CD4-positive, alpha-beta memory T cell (primary cell): ENCODE results near the gene IQGAP3. TPM values are rescaled to one million over a fixed set of nuclear protein-coding genes. Genes with fewer than 3 reads are reported as not detected.

ENCODE experiments used
- CTCF ChIA-PET: fragments of 350-600 bp; sonication (Branson Sonifier 250); formaldehyde crosslinking; loops from one replicate; lab custom pipeline; 2021; ENCODE audit warnings: inconsistent platforms; ENCODE audit not compliant: partially characterized antibody; lab: Charles Lee
- POLR2A ChIA-PET: fragments of 350-600 bp; sonication (Branson Sonifier 250); formaldehyde crosslinking; loops from one replicate; lab custom pipeline; 2021; ENCODE audit not compliant: partially characterized antibody; lab: Charles Lee
- DNase-seq, 5 donors: peaks; one replicate each; pipeline versions ENCODE4 v3.0.0 to v3.0.0-alpha.2; 2020 to 2022; ENCODE audit warnings: mixed read lengths in 1 of 5
- H3K27ac ChIP-seq: one replicate; pipeline ENCODE4 v1.7.0; 2013; ENCODE audit warnings: low read depth, low read length
- H3K27me3 ChIP-seq: 2 replicates; pipeline ENCODE4 v1.7.0; 2013; ENCODE audit warnings: mild to moderate bottlenecking, low read length, moderate library complexity; ENCODE audit not compliant: insufficient read depth
- H3K36me3 ChIP-seq: 2 replicates; pipeline ENCODE4 v1.7.0; 2013; ENCODE audit warnings: mild to moderate bottlenecking, low read length, moderate library complexity; ENCODE audit not compliant: insufficient read depth
- H3K4me1 ChIP-seq: 2 replicates; pipeline ENCODE4 v1.7.0; 2013; ENCODE audit warnings: mild to moderate bottlenecking, low read length, moderate library complexity; ENCODE audit not compliant: insufficient read depth
- H3K4me3 ChIP-seq, 2 donors: one replicate each; pipeline ENCODE4 v1.7.0; 2013; ENCODE audit warnings: low read length in 2 of 2, mild to moderate bottlenecking in 1 of 2
- H3K9me3 ChIP-seq, 2 donors: one replicate each; pipeline ENCODE4 v1.7.0; 2013; ENCODE audit warnings: low read length in 2 of 2, control low read depth in 1 of 2; ENCODE audit not compliant: control insufficient read depth in 1 of 2
- H3K27ac Mint-ChIP-seq, 7 donors: one replicate each; pipeline ENCODE4 v1.8.0; 2020 to 2021; ENCODE audit warnings: mixed read lengths in 7 of 7, mild to moderate bottlenecking in 6 of 7, inconsistent platforms in 3 of 7, moderate library complexity in 3 of 7
- H3K27me3 Mint-ChIP-seq, 2 donors: one replicate each; pipeline ENCODE4 v1.8.0; 2020 to 2021; ENCODE audit warnings: mixed read lengths in 2 of 2
- H3K36me3 Mint-ChIP-seq, 2 donors: one replicate each; pipeline ENCODE4 v1.8.0; 2020 to 2021; ENCODE audit warnings: mixed read lengths in 2 of 2, inconsistent platforms in 1 of 2, mild to moderate bottlenecking in 1 of 2
- H3K4me1 Mint-ChIP-seq, 4 donors: one replicate each; pipeline ENCODE4 v1.8.0; 2020 to 2021; ENCODE audit warnings: mixed read lengths in 4 of 4, mild to moderate bottlenecking in 1 of 4
- H3K4me3 Mint-ChIP-seq, 8 donors: one replicate each; pipeline ENCODE4 v1.8.0; 2020 to 2021; ENCODE audit warnings: mixed read lengths in 8 of 8, mild to moderate bottlenecking in 7 of 8, moderate library complexity in 6 of 8, inconsistent platforms in 3 of 8
- H3K9me3 Mint-ChIP-seq, 8 donors: one replicate each; pipeline ENCODE4 v1.8.0; 2020 to 2021; ENCODE audit warnings: mixed read lengths in 8 of 8, mild to moderate bottlenecking in 5 of 8, inconsistent platforms in 3 of 8, moderate library complexity in 1 of 8
- intact Hi-C: fragments of 100-400 bp; cut with micrococcal nuclease; formaldehyde crosslinking; loops from one replicate; pipeline ENCODE4 v1.15.1; 2023
- polyA plus RNA-seq, 2 donors: library from polyadenylated mRNA; unstranded; fragments of 300-500 nt; fragmentation: Illumina TruSeq; gene quantifications; one replicate each; pipeline ENCODE4 v1.2.3, GENCODE V29; 2021
- total RNA-seq, 2 experiments: library from RNA; stranded (reverse); gene quantifications; one replicate each; pipeline ENCODE4 v1.2.3, GENCODE V29; 2021

The IQGAP3 gene
- total and polyA plus RNA-seq, 4 experiments from 2014 or later = not detected

- no peaks in the 10 kb centered on the region for H3K27me3 Mint-ChIP-seq
- POLR2A ChIA-PET = interaction anchor here (1.6 to 4.8 kb wide), 3 partner anchors 19 to 23 kb away, joined by 3 to 15 read pairs (median 13); partner anchors contain the start of gene MEF2D
- no peak overlapping the region for H3K4me3 Mint-ChIP-seq
- CTCF ChIA-PET = interaction anchor here (1.1 to 2.3 kb wide), 6 partner anchors 23 to 138 kb away, joined by 3 to 8 read pairs (median 4); partner anchors contain the start of gene MEF2D
- Histone ChIP-seq H3K4me3 (no peak overlapping the region), H3K9me3 (no peaks in the 10 kb centered on the region), H3K27me3 (no peaks in the 10 kb centered on the region), H3K36me3 (no peaks in the 10 kb centered on the region), H3K27ac (no peak overlapping the region), H3K4me1 (peaks cover 29% of the 10 kb centered on the region)
- intact Hi-C loops = no loop called here
- no peaks in the 10 kb centered on the region for H3K9me3 Mint-ChIP-seq
- H3K36me3 Mint-ChIP-seq = no peaks in the 10 kb centered on the region
- no peak for DNase-seq
- no peak overlapping the region for H3K27ac Mint-ChIP-seq
- H3K4me1 Mint-ChIP-seq = peaks cover 14 to 33% (median 26%) of the 10 kb centered on the region in 4 donors
These were observed 48.4 kb downstream of the IQGAP3 start for GRCh38 chr1:156523801-156524480.

- H3K9me3 ChIP-seq = no peaks in the 10 kb centered on the region
- H3K9me3 Mint-ChIP-seq = no peaks in the 10 kb centered on the region
- H3K4me3 ChIP-seq = no peak overlapping the region
- intact Hi-C loops = no loop called here
- DNase-seq = no peak
- no peak overlapping the region for H3K27ac Mint-ChIP-seq
- no peaks in the 10 kb centered on the region for H3K36me3 ChIP-seq
- no peaks in the 10 kb centered on the region for H3K27me3 ChIP-seq
- ChIA-PET CTCF (no interaction called here), POLR2A (interaction anchor here (4.8 kb wide), 1 partner anchor 17 kb away, joined by 15 read pairs; no protein-coding TSS in a partner anchor)
- no peaks in the 10 kb centered on the region for H3K36me3 Mint-ChIP-seq
- H3K27me3 Mint-ChIP-seq = no peaks in the 10 kb centered on the region
- no peak overlapping the region for H3K4me3 Mint-ChIP-seq
- H3K4me1 ChIP-seq = peaks cover 21% of the 10 kb centered on the region
- H3K4me1 Mint-ChIP-seq = peaks cover 7 to 24% (median 19%) of the 10 kb centered on the region in 4 donors
- H3K27ac ChIP-seq = no peak overlapping the region
These were observed 49.9 kb downstream of the IQGAP3 start for GRCh38 chr1:156522443-156522970.

GRCh38 chr1:156517748-156518147 lies 54.6 kb downstream of the IQGAP3 start:
- H3K27ac ChIP-seq = no peak overlapping the region
- no peaks in the 10 kb centered on the region for H3K4me1 Mint-ChIP-seq
- H3K27me3 Mint-ChIP-seq = no peaks in the 10 kb centered on the region
- H3K36me3 ChIP-seq = no peaks in the 10 kb centered on the region
- H3K27me3 ChIP-seq = no peaks in the 10 kb centered on the region
- no peaks in the 10 kb centered on the region for H3K36me3 Mint-ChIP-seq
- DNase-seq = no peak
- no peak overlapping the region for H3K4me3 Mint-ChIP-seq
- H3K27ac Mint-ChIP-seq = peak overlapping the region in 1 of 7 donors; percentile 48
- no peak overlapping the region for H3K4me3 ChIP-seq
- ChIA-PET POLR2A (no interaction called here), CTCF (interaction anchor here (0.9 kb wide), 1 partner anchor 8 kb away, joined by 3 read pairs; no protein-coding TSS in a partner anchor)
- no peaks in the 10 kb centered on the region for H3K9me3 ChIP-seq
- no peaks in the 10 kb centered on the region for H3K4me1 ChIP-seq
- intact Hi-C loops = no loop called here
- no peaks in the 10 kb centered on the region for H3K9me3 Mint-ChIP-seq

GRCh38 chr1:156516821-156517220 lies 55.5 kb downstream of the IQGAP3 start:
- H3K27ac Mint-ChIP-seq = no peak overlapping the region
- peaks cover 0 to 4% (median 0%) of the 10 kb centered on the region in 4 donors for H3K4me1 Mint-ChIP-seq
- no peaks in the 10 kb centered on the region for H3K27me3 ChIP-seq
- no peak overlapping the region for H3K4me3 Mint-ChIP-seq
- no peaks in the 10 kb centered on the region for H3K36me3 Mint-ChIP-seq
- no peak overlapping the region for H3K27ac ChIP-seq
- no peak overlapping the region for H3K4me3 ChIP-seq
- no peaks in the 10 kb centered on the region for H3K36me3 ChIP-seq
- no peak for DNase-seq
- no peaks in the 10 kb centered on the region for H3K4me1 ChIP-seq
- CTCF ChIA-PET = interaction anchor here (0.8 to 0.9 kb wide), 2 partner anchors 8 to 9 kb away, joined by 3 to 4 read pairs; no protein-coding TSS in a partner anchor
- POLR2A ChIA-PET = interaction anchor here (1.1 to 2.6 kb wide), 2 partner anchors 12 to 16 kb away, joined by 3 to 8 read pairs; partner anchors contain the start of gene MEF2D
- no peaks in the 10 kb centered on the region for H3K9me3 Mint-ChIP-seq
- H3K9me3 ChIP-seq = no peaks in the 10 kb centered on the region
- H3K27me3 Mint-ChIP-seq = peaks cover 0 to under 1% of the 10 kb centered on the region in 2 donors
- intact Hi-C loops = no loop called here

GRCh38 chr1:156515956-156516355 lies 56.4 kb downstream of the IQGAP3 start:
- ChIA-PET CTCF (interaction anchor here (0.6 kb wide), 1 partner anchor 71 kb away, joined by 3 read pairs; no protein-coding TSS in a partner anchor), POLR2A (interaction anchor here (1.1 to 2.6 kb wide), 2 partner anchors 11 to 15 kb away, joined by 3 to 8 read pairs; partner anchors contain the start of gene MEF2D)
- Mint-ChIP-seq H3K27me3 (peaks cover 0 to 1% of the 10 kb centered on the region in 2 donors), H3K36me3 (no peaks in the 10 kb centered on the region), H3K4me1 (peaks cover 0 to 4% (median 0%) of the 10 kb centered on the region in 4 donors), H3K9me3 (no peaks in the 10 kb centered on the region), H3K4me3 (no peak overlapping the region), H3K27ac (no peak overlapping the region)
- Histone ChIP-seq H3K4me3 (no peak overlapping the region), H3K4me1 (no peaks in the 10 kb centered on the region), H3K27me3 (no peaks in the 10 kb centered on the region), H3K9me3 (no peaks in the 10 kb centered on the region), H3K27ac (no peak overlapping the region), H3K36me3 (no peaks in the 10 kb centered on the region)
- DNase-seq = no peak
- intact Hi-C loops = no loop called here

GRCh38 chr1:156513185-156513584 lies 59.2 kb downstream of the IQGAP3 start:
- POLR2A ChIA-PET = no interaction called here
- Mint-ChIP-seq H3K27ac (no peak overlapping the region), H3K27me3 (peaks cover 0 to 1% of the 10 kb centered on the region in 2 donors), H3K9me3 (no peaks in the 10 kb centered on the region), H3K36me3 (no peaks in the 10 kb centered on the region), H3K4me1 (peaks cover 0 to 12% (median under 1%) of the 10 kb centered on the region in 4 donors), H3K4me3 (no peak overlapping the region)
- Histone ChIP-seq H3K4me1 (peaks cover 6% of the 10 kb centered on the region), H3K27me3 (no peaks in the 10 kb centered on the region), H3K4me3 (no peak overlapping the region), H3K27ac (no peak overlapping the region), H3K36me3 (no peaks in the 10 kb centered on the region), H3K9me3 (no peaks in the 10 kb centered on the region)
- no peak for DNase-seq
- CTCF ChIA-PET = interaction anchor here (1.0 kb wide), 2 partner anchors 30 to 92 kb away, joined by 3 to 5 read pairs; no protein-coding TSS in a partner anchor
- intact Hi-C loops = no loop called here

- no peaks in the 10 kb centered on the region for H3K9me3 Mint-ChIP-seq
- no peaks in the 10 kb centered on the region for H3K9me3 ChIP-seq
- no peaks in the 10 kb centered on the region for H3K36me3 ChIP-seq
- ChIA-PET CTCF (interaction anchor here (1.0 kb wide), 1 partner anchor 26 kb away, joined by 3 read pairs; no protein-coding TSS in a partner anchor), POLR2A (no interaction called here)
- no peak for DNase-seq
- no peak overlapping the region for H3K4me3 ChIP-seq
- no peak overlapping the region for H3K27ac Mint-ChIP-seq
- H3K27ac ChIP-seq = no peak overlapping the region
- peaks cover 1 to 21% (median 3%) of the 10 kb centered on the region in 4 donors for H3K4me1 Mint-ChIP-seq
- H3K4me3 Mint-ChIP-seq = no peak overlapping the region
- no peaks in the 10 kb centered on the region for H3K27me3 ChIP-seq
- no peaks in the 10 kb centered on the region for H3K36me3 Mint-ChIP-seq
- peaks cover 0 to 1% of the 10 kb centered on the region in 2 donors for H3K27me3 Mint-ChIP-seq
- H3K4me1 ChIP-seq = peaks cover 13% of the 10 kb centered on the region
- intact Hi-C loops = no loop called here
These were observed 60.7 kb downstream of the IQGAP3 start for GRCh38 chr1:156511644-156512043.
